HepG2 (cell line): Measurements from ENCODE around the gene PLXNA4.

Experiments
- CTCF ChIP-seq: sonication (generic); formaldehyde crosslinking; IDR thresholded peaks from 2 replicates; pipeline ENCODE4 v1.5.0; 2020; ENCODE audit warnings: mild to moderate bottlenecking, missing genetic modification reagents, moderate library complexity
- HOXD1 ChIP-seq: sonication (generic); formaldehyde crosslinking; IDR thresholded peaks from 2 replicates; pipeline ENCODE4 v1.5.0; 2020; ENCODE audit warnings: missing genetic modification reagents

GRCh38 chr7:132361146-132361545, 215.1 kb downstream of the PLXNA4 start:
- TF ChIP-seq HOXD1 (CRISPR knock-in tag) (no peak), CTCF (CRISPR knock-in tag) (no peak)
